Measurements from ENCODE around the gene MAP4K4. TPM values are rescaled to one million over a fixed set of nuclear protein-coding genes. Genes with fewer than 3 reads are reported as not detected.

MAP4K4 gene
- total RNA-seq, 1 experiment from 2014 or later: 132 TPM

DNA sequence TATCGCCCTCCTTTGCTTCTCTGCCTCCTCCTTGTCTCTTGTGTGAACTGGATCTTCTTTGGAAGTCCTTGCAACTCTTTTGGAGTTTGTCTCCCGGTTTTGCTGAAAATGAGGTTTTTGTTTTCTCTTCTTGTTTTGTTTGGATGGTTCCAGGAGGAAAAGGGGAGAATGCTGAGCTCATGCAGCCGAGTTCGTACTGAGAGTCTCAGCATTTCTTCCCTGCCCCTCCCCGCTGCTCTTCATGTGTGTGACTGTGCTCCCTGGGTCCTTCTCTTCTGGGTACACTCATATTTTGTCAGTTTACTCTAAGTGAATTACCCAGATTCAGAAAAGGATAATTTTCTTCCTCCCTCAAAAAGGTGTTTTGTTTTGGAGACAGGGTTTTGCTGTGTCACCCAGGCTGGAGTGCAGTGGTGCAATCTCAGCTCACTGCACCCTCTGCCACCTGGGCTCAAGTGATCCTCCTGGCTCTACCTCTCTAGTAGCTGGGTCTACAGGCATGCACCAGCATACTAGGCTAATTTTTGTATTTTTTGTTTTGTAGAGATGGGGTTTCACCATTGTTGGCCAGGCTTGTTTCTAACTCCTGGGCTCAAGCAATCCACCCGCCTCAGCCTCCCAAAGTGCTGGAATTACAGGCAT, 151.4 kb downstream of the MAP4K4 start:
- H3K79me1 ChIP-seq (ENCODE audit: insufficient read depth, low read depth, low read length, poor library complexity, severe bottlenecking): peaks cover 2% of the 10 kb centered on the region
- Mint-ChIP-seq H3K4me3 (no peak overlapping the region), H3K36me3 (ENCODE audit: insufficient read depth in 1 of 3, low read depth in 3 of 3) (peaks cover 9 to 58% (median 48%) of the 10 kb centered on the region in 3 experiments; a peak in 6 of 7 replicates), H3K9me3 (no peaks in the 10 kb centered on the region; a peak in 1 of 5 replicates), H3K27me3 (ENCODE audit: low read depth) (no peaks in the 10 kb centered on the region), H3K27ac (peak overlapping the region in 2 of 3 experiments; percentile 70 to 78; a peak in 6 of 7 replicates), H3K4me1 (no peaks in the 10 kb centered on the region)
- no peak overlapping the region for H2BK20ac ChIP-seq (ENCODE audit: low read depth, low read length, poor library complexity, severe bottlenecking)
- no peaks in the 10 kb centered on the region for H3K23me2 ChIP-seq (ENCODE audit: insufficient read length, low read depth, low read length, poor library complexity, severe bottlenecking)
- H3K4me1 ChIP-seq (ENCODE audit: insufficient read depth, low read length): no peaks in the 10 kb centered on the region
- H3K27me3 ChIP-seq (ENCODE audit: insufficient read depth, low read length): no peaks in the 10 kb centered on the region
- no peak overlapping the region for H3T11ph ChIP-seq (ENCODE audit: low read length)
- H2BK120ac ChIP-seq (ENCODE audit: low read depth, low read length, poor library complexity, severe bottlenecking): no peak overlapping the region
- no peak overlapping the region for H3K56ac ChIP-seq (ENCODE audit: insufficient read length, low read depth, low read length)
- no peak overlapping the region for H3K14ac ChIP-seq (ENCODE audit: insufficient read depth, low read length)
- no peak overlapping the region for H2BK12ac ChIP-seq (ENCODE audit: insufficient read length, low read depth, low read length)
- TF ChIP-seq, protein P1, sequence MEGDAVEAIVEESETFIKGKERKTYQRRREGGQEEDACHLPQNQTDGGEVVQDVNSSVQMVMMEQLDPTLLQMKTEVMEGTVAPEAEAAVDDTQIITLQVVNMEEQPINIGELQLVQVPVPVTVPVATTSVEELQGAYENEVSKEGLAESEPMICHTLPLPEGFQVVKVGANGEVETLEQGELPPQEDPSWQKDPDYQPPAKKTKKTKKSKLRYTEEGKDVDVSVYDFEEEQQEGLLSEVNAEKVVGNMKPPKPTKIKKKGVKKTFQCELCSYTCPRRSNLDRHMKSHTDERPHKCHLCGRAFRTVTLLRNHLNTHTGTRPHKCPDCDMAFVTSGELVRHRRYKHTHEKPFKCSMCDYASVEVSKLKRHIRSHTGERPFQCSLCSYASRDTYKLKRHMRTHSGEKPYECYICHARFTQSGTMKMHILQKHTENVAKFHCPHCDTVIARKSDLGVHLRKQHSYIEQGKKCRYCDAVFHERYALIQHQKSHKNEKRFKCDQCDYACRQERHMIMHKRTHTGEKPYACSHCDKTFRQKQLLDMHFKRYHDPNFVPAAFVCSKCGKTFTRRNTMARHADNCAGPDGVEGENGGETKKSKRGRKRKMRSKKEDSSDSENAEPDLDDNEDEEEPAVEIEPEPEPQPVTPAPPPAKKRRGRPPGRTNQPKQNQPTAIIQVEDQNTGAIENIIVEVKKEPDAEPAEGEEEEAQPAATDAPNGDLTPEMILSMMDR (conservative IDR thresholded peaks at IDR 0.05): no peak
- no peak overlapping the region for H4K91ac ChIP-seq (ENCODE audit: insufficient read length, low read depth, low read length)
- no peak overlapping the region for H3K4me2 ChIP-seq (ENCODE audit: insufficient read depth, insufficient read length, low read length)
- H3K4ac ChIP-seq (ENCODE audit: low read depth, low read length): no peak overlapping the region
- H4K8ac ChIP-seq (replicated peaks; ENCODE audit: insufficient read length, low read depth, low read length): no peak overlapping the region
- H2AK5ac ChIP-seq (ENCODE audit: insufficient read length, low read length): no peak overlapping the region
- no peak overlapping the region for H3K18ac ChIP-seq (ENCODE audit: insufficient read length, low read depth, low read length)
- no peaks in the 10 kb centered on the region for H3K9me3 ChIP-seq (ENCODE audit: control insufficient read depth, low read depth, low read length)
- WGBS (ENCODE audit: extremely low coverage, insufficient read length, low lambda C conversion rate): no CpG with 5 or more reads among the region's 6 CpGs
- no peak overlapping the region for H2AFZ ChIP-seq (ENCODE audit: low read length)
- no peaks in the 10 kb centered on the region for H3K79me2 ChIP-seq (ENCODE audit: insufficient read depth, low read length)
- H4K20me1 ChIP-seq (ENCODE audit: control insufficient read depth, insufficient read depth, insufficient read length): no peaks in the 10 kb centered on the region
- H4K5ac ChIP-seq (ENCODE audit: insufficient read length, low read depth, low read length): no peak overlapping the region
- no peak overlapping the region for H2BK5ac ChIP-seq (ENCODE audit: insufficient read length, low read length)
- H3K9ac ChIP-seq (ENCODE audit: extremely low read depth, insufficient read length, low read length): no peak overlapping the region
- no peak overlapping the region for H3K23ac ChIP-seq (ENCODE audit: insufficient read length, low read depth, low read length)
- H3K27ac ChIP-seq (ENCODE audit: insufficient read length, low read depth, low read length): no peak overlapping the region
- DNase-seq: no peak
- H2BK15ac ChIP-seq (ENCODE audit: low read depth, low read length): no peak overlapping the region

All from H9 (cell line).